SU-DHL-6 (cell line): ENCODE data around the gene ERMP1.

ENCODE experiments used
- H2AFZ ChIP-seq: fragments of 200-600 bp; sonication (generic); 2 replicates; pipeline ENCODE4 v1.6.1; 2014; ENCODE audit warnings: low read depth, mild to moderate bottlenecking, moderate library complexity, mixed read lengths, antibody characterized with exemption, low read length; ENCODE audit not compliant: severe bottlenecking
- H3F3A ChIP-seq: fragments of 200-600 bp; shearing (Covaris generic); 2 replicates; pipeline ENCODE4 v1.6.0; 2016; ENCODE audit warnings: antibody characterized with exemption, mild to moderate bottlenecking; ENCODE audit not compliant: insufficient read depth
- H3K27ac ChIP-seq: fragments of 200-600 bp; sonication (generic); 2 replicates; pipeline ENCODE4 v1.5.1; 2016; ENCODE audit warnings: low read depth, mild to moderate bottlenecking, low read length, moderate library complexity, mixed read lengths
- H3K27me3 ChIP-seq: fragments of 200-600 bp; sonication (generic), shearing (Covaris generic); 2 replicates; pipeline ENCODE4 v1.6.0; 2014; ENCODE audit warnings: mild to moderate bottlenecking, low read length
- H3K36me3 ChIP-seq: fragments of 200-600 bp; sonication (generic); 2 replicates; pipeline ENCODE4 v1.6.1; 2014; ENCODE audit warnings: mild to moderate bottlenecking, low read length, mixed read lengths
- H3K4me2 ChIP-seq: fragments of 300-600, 200-600 bp; shearing (Covaris generic), sonication (generic); 2 replicates; pipeline ENCODE4 v1.6.0; 2014; ENCODE audit warnings: low read length, low read depth, mild to moderate bottlenecking; ENCODE audit not compliant: poor library complexity, severe bottlenecking
- H3K4me3 ChIP-seq: fragments of 200-600 bp; sonication (generic); 2 replicates; pipeline ENCODE4 v1.5.1; 2014; ENCODE audit warnings: antibody characterized with exemption, low read length, mild to moderate bottlenecking, mixed read lengths; ENCODE audit not compliant: insufficient read depth, poor library complexity, severe bottlenecking
- H3K79me2 ChIP-seq: fragments of 200-600 bp; sonication (generic); 2 replicates; pipeline ENCODE4 v1.6.1; 2014; ENCODE audit warnings: mild to moderate bottlenecking, low read length, moderate library complexity; ENCODE audit not compliant: insufficient read depth
- H3K9ac ChIP-seq: fragments of 200-600 bp; sonication (generic); 2 replicates; pipeline ENCODE4 v1.7.0; 2014; ENCODE audit warnings: mild to moderate bottlenecking, low read length
- H3K9me2 ChIP-seq: fragments of 200-600 bp; sonication (generic); replicated peaks from 2 replicates; pipeline ENCODE4 v1.6.1; 2014; ENCODE audit warnings: low read length; ENCODE audit not compliant: insufficient read depth
- H3K9me3 ChIP-seq: fragments of 200-600 bp; sonication (generic); 2 replicates; pipeline ENCODE4 v1.6.1; 2014; ENCODE audit warnings: low read length, mixed read lengths; ENCODE audit not compliant: insufficient read depth
- H4K20me1 ChIP-seq: fragments of 200-600 bp; sonication (generic); 2 replicates; pipeline ENCODE4 v1.6.1; 2014; ENCODE audit warnings: low read depth, mild to moderate bottlenecking, antibody characterized with exemption, low read length, moderate library complexity, mixed read lengths
- CTCF ChIP-seq: fragments of 200-600 bp; sonication (generic); IDR thresholded peaks from one replicate; pipeline ENCODE4 v1.5.1; 2017; ENCODE audit warnings: antibody characterized with exemption, mild to moderate bottlenecking, low read length, moderate library complexity; ENCODE audit not compliant: insufficient read depth, poor library complexity, severe bottlenecking
- EZH2phosphoT487 ChIP-seq: fragments of 200-600 bp; sonication (generic), shearing (Covaris generic); conservative IDR thresholded peaks from 2 replicates; pipeline ENCODE4 v1.6.1; 2018; ENCODE audit warnings: mild to moderate bottlenecking, antibody characterized with exemption, low read length, moderate library complexity, mixed read lengths

ERMP1 gene

DNA sequence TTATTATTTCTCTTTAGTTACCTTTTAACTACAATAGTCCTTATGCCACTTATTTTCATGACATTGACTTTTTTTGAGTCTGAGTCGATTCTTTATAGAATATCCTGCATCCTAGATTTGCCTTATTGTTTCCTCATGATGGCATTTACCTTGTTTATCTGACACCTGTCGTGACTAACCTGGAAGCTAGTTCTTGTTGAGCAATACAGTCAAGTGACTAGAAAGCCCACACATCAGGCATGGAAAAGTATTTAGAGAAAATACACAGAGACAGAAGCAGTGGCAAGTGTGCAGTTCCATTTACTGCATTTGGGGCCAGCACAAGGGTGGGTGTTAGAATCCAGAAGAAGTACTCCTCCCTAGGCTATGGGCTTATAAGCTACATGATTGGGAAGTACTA, 97.8 kb downstream of the ERMP1 start:
- Histone ChIP-seq H3K79me2 (no peaks in the 10 kb centered on the region), H3K27ac (no peak overlapping the region), H3K27me3 (no peaks in the 10 kb centered on the region), H3F3A (no peaks in the 10 kb centered on the region), H3K4me2 (no peak overlapping the region), H4K20me1 (no peaks in the 10 kb centered on the region), H3K4me3 (no peak overlapping the region), H3K9me3 (no peaks in the 10 kb centered on the region), H2AFZ (no peak overlapping the region), H3K9ac (no peak overlapping the region), H3K36me3 (peaks cover 44% of the 10 kb centered on the region), H3K9me2 (no peaks in the 10 kb centered on the region)
- TF ChIP-seq CTCF = no peak
- no peak for TF ChIP-seq EZH2phosphoT487
